Uterus (tissue), 2 donors: ENCODE data around the gene CTNND1.

ENCODE experiments used
- CTCF ChIP-seq, 4 experiments: fragments of 200-600 bp in 2 of 4; fragments of 450-650 bp in 2 of 4; sonication (generic) in 2 of 4; IDR thresholded peaks; one replicate each; pipeline ENCODE4 v1.5.1; 2016 to 2019; ENCODE audit warnings: antibody characterized with exemption in 4 of 4, mild to moderate bottlenecking in 2 of 4, moderate library complexity in 1 of 4
- POLR2A ChIP-seq, 2 donors: fragments of 450-650 bp; IDR thresholded peaks; one replicate each; pipeline ENCODE4 v1.6.1; 2016; ENCODE audit warnings: antibody characterized with exemption in 2 of 2, mild to moderate bottlenecking in 1 of 2, moderate library complexity in 1 of 2

- no peak for TF ChIP-seq CTCF (IDR thresholded peaks at IDR 0.05)
- TF ChIP-seq POLR2A (IDR thresholded peaks at IDR 0.05): no peak
Measured at GRCh38 chr11:57802411-57802810, 40.8 kb downstream of the CTNND1 start.
